Calu3 (cell line): Measurements from ENCODE around the gene LHX4. TPM values are rescaled to one million over a fixed set of nuclear protein-coding genes. Genes with fewer than 3 reads are reported as not detected.

Experiments used
- BruUV-seq: library from RNA; stranded (reverse); fragments of 400-500 nt; replicated peaks from 2 replicates; lab custom pipeline; 2021; lab: Mats Ljungman, UMichigan
- CTCF ChIA-PET: fragments of 300-600 bp; sonication (Branson Sonifier 250); formaldehyde crosslinking; loops from one replicate; lab custom pipeline; 2022; ENCODE audit warnings: antibody characterized with exemption; lab: Charles Lee
- DNase-seq: peaks from one replicate; pipeline ENCODE4 v3.0.0; 2022
- H3K27ac Mint-ChIP-seq: one replicate; pipeline ENCODE4 v1.8.0; 2022; ENCODE audit warnings: mixed read lengths; ENCODE audit not compliant: unreplicated experiment
- H3K27me3 Mint-ChIP-seq: one replicate; pipeline ENCODE4 v1.8.0; 2022; ENCODE audit warnings: mixed read lengths; ENCODE audit not compliant: unreplicated experiment
- H3K36me3 Mint-ChIP-seq: one replicate; pipeline ENCODE4 v1.8.0; 2022; ENCODE audit warnings: mild to moderate bottlenecking, moderate library complexity, mixed read lengths; ENCODE audit not compliant: insufficient read depth, unreplicated experiment
- H3K4me1 Mint-ChIP-seq: one replicate; pipeline ENCODE4 v1.8.0; 2022; ENCODE audit warnings: mild to moderate bottlenecking, low read depth, mixed read lengths; ENCODE audit not compliant: unreplicated experiment
- H3K4me3 Mint-ChIP-seq: one replicate; pipeline ENCODE4 v1.8.0; 2022; ENCODE audit warnings: mild to moderate bottlenecking, low read depth, moderate library complexity, mixed read lengths; ENCODE audit not compliant: unreplicated experiment
- H3K9me3 Mint-ChIP-seq: one replicate; pipeline ENCODE4 v1.8.0; 2022; ENCODE audit warnings: low read depth, mixed read lengths; ENCODE audit not compliant: unreplicated experiment
- CTCF ChIP-seq: fragments of 200-600 bp; IDR thresholded peaks from one replicate; pipeline ENCODE4 v1.8.0; 2022; ENCODE audit warnings: antibody characterized with exemption; ENCODE audit not compliant: unreplicated experiment
- intact Hi-C: fragments of 100-400 bp; cut with micrococcal nuclease; formaldehyde crosslinking; loops from one replicate; pipeline ENCODE4 v1.10.0; 2022; ENCODE audit not compliant: unreplicated experiment
- total RNA-seq: library from RNA; stranded (reverse); gene quantifications from 2 replicates; pipeline ENCODE4 v1.2.3, GENCODE V29; 2022

The LHX4 gene
- total RNA-seq, 1 experiment from 2014 or later = 0.19 TPM

- H3K27me3 Mint-ChIP-seq = no peaks in the 10 kb centered on the region
- CTCF ChIA-PET = interaction anchor here (0.5 to 1.7 kb wide), 2 partner anchors 9 to 304 kb away, joined by 4 to 5 read pairs; no protein-coding TSS in a partner anchor
- no peaks in the 10 kb centered on the region for H3K9me3 Mint-ChIP-seq
- peaks cover 30% of the 10 kb centered on the region for H3K36me3 Mint-ChIP-seq
- intact Hi-C loops = no loop called here
- DNase-seq = no peak
- TSS peak; percentile 22 for BruUV-seq
- TF ChIP-seq CTCF = no peak
- peaks cover 16% of the 10 kb centered on the region for H3K4me1 Mint-ChIP-seq
- H3K27ac Mint-ChIP-seq = no peak overlapping the region
- H3K4me3 Mint-ChIP-seq = no peak overlapping the region
These were observed 32.8 kb upstream of the LHX4 start for GRCh38 chr1:180197231-180197630.

GRCh38 chr1:180198196-180198595 is 31.9 kb upstream of the LHX4 start:
- H3K4me3 Mint-ChIP-seq = no peak overlapping the region
- no peak overlapping the region for H3K27ac Mint-ChIP-seq
- peaks cover 7% of the 10 kb centered on the region for H3K4me1 Mint-ChIP-seq
- TF ChIP-seq CTCF = no peak
- CTCF ChIA-PET = interaction anchor here (1.7 kb wide), 1 partner anchor 10 kb away, joined by 5 read pairs; no protein-coding TSS in a partner anchor
- H3K36me3 Mint-ChIP-seq = peaks cover 20% of the 10 kb centered on the region
- H3K27me3 Mint-ChIP-seq = no peaks in the 10 kb centered on the region
- BruUV-seq = no TSS peak
- H3K9me3 Mint-ChIP-seq = no peaks in the 10 kb centered on the region
- intact Hi-C loops = no loop called here
- DNase-seq = no peak

GRCh38 chr1:180198611-180199010 is 31.5 kb upstream of the LHX4 start:
- no TSS peak for BruUV-seq
- intact Hi-C loops = no loop called here
- no peak for DNase-seq
- Mint-ChIP-seq H3K36me3 (peaks cover 20% of the 10 kb centered on the region), H3K27me3 (no peaks in the 10 kb centered on the region), H3K9me3 (no peaks in the 10 kb centered on the region), H3K4me1 (peaks cover 2% of the 10 kb centered on the region), H3K4me3 (no peak overlapping the region), H3K27ac (no peak overlapping the region)
- CTCF ChIA-PET = no interaction called here
- TF ChIP-seq CTCF = no peak

- intact Hi-C loops = no loop called here
- Mint-ChIP-seq H3K27ac (no peak overlapping the region), H3K4me1 (no peaks in the 10 kb centered on the region), H3K36me3 (peaks cover 20% of the 10 kb centered on the region), H3K27me3 (no peaks in the 10 kb centered on the region), H3K4me3 (no peak overlapping the region), H3K9me3 (no peaks in the 10 kb centered on the region)
- no peak for DNase-seq
- TF ChIP-seq CTCF = no peak
- CTCF ChIA-PET = no interaction called here
- no TSS peak for BruUV-seq
These were observed 31.0 kb upstream of the LHX4 start for GRCh38 chr1:180199018-180199417.
